SKM-1 treated with dmso at 0.1 percent for 144 hours (cell line): ENCODE results near the gene AXDND1.
A peak's percentile ranks its signal among the peaks of the same experiment; 100 is the strongest.
"Not testable (repeated sequence)": the region's sequence is repeated elsewhere in the genome, so short reads cannot be mapped to it uniquely, and the experiment has no call there.

Experiments used
- DNase-seq: peaks from one replicate; lab custom pipeline; 2025; ENCODE audit not compliant: unreplicated experiment; lab: John Stamatoyannopoulos, UW

The AXDND1 gene

DNA sequence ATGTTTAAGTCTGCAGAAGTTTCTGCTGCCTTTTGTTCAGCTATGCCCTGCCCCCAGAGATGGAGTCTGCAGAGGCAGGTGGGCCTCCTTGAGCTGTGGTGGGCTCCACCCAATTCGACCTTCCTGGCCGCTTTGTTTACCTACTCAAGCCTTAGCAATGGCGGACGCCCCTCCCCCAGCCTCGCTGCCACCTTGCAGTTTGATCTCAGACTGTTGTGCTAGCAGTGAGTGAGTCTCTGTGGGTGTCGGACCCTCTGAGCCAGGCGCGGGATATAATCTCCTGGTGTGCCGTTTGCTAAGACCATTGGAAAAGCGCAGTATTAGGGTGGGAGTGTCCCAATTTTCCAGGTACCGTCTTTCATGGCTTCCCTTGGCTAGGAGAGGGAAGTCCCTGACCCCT lies 99.9 kb downstream of the AXDND1 start:
- DNase-seq: not testable (repeated sequence)

DNA sequence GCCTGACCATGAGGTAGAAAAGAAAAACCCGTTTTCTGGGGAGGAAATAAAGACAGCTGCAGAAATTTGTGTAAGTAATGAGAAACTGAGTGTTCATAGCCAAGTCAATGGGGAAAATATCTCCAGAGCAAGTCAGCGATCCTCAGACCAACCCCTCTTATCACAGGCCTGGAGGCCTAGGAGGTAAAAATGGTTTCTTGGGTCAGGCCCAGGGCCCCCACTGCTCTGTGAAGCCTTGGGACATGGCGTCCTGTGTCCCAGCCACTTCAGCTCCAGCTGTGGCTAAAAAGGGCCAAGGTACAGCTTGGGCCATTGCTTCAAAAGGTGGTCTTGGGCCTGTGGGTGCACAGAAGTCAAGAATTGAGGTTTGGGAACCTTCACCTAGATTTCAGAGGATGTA lies 108.9 kb downstream of the AXDND1 start:
- no peak for DNase-seq

DNA sequence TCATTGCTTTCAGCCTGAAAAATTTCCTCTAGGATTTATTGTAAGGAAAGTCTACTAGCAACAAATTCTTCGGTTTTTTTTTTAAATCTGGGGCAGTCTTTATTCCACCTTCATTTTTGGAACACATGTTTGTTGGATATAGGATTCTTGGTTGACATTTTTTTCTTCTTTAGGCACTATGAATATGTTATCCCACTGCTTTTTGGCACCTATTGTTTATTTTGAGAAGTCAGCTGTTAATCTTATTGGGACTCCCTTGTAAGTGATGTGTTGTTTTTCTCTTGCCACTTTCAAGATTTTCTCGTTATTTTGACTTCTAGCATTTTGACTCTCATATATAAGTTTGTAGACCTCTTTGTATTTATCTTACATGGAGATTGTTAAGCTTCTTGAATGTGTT lies 110.7 kb downstream of the AXDND1 start:
- no peak for DNase-seq

DNA sequence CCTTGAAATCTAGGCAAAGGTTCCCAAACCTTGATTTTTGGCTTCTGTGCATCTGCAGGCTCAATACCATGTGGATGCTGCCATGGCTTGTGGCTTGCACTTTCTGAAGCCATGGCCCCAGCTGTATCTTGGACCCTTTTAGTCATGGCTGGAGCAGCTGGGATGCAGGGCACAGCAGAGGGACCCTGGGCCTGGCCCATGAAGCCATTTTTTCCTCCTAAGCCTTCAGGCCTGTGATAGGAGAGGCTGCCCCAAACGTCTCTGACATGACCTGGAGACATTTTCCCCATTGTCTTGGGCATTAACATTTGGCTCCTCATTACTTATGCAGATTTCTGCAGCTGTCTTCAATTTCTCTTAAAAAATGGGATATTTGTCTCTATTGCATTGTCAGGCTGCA lies 112.6 kb downstream of the AXDND1 start:
- DNase-seq: no peak

DNA sequence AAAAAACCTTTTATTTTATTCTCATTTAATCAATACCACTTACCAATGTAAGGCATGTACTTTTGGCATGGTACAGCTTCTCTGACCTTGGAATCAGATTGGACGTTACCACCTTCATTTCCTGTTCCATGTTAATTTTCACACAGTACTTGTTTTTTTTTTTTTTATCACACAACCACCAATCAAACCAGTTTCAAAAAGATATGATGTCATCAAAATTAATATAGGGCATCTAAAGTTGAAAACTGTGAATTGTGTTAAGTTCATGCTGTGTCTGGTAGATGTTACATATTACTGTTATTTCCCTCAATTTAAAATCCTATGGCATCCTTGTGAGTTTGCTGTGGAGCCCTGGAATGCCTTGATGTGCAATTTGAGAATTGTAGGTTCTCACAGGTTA lies 124.8 kb downstream of the AXDND1 start:
- DNase-seq: no peak

DNA sequence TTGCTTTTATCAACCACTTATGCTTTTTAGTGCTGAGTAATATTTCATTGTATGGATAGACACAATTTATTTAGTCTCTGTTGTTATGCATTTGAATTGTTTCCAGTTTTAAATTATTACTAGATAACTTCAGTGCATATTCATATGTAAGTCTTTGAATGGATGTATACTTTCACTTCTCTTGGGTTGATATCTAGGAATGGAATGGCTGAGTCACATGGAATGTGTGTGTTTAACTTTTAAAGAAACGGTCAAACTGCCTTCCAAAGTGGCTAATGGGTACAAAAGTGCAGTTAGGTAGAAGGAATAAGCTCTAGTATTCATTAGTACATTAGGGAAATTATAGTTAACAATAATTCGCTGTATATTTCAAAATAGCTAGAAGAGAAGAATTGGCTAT lies 127.6 kb downstream of the AXDND1 start:
- DNase-seq: no peak

DNA sequence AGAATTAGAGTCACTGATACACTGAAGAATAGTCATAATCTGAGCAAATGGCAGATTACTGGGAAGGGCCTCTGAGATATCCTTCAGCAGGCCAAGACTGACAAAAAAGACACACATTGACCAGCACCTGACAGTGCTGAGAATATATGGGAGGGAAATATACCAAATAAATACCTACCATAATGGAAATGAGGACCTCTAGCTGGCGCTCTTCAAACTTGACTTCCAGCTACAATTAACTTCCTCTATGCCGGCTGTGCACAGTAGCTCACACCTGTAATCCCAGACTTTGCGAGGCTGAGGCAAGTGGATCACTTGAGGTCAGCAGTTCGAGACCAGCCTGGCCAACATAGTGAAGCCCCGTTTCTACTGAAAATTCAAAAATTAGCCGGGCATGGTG lies 140.4 kb downstream of the AXDND1 start:
- no peak for DNase-seq

DNA sequence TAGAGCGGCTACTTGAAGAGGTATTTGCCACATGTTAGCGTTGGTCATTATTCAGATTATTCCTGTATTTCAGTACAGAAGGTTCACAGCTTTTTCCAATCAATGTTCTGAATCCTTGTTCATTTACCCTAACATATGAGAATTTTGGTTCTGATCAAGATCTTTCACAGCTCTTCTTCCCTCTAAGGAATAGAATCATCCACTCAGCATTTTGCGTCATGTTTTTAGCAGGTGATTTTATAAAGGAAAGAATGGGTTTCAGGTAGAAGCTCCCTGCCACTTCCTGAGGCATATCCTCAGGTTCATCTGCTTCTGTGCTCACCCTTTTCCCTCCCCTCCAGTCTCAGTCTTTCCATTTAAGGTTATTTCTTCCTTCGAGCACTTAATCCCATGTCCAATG lies 143.6 kb downstream of the AXDND1 start:
- DNase-seq: no peak

DNA sequence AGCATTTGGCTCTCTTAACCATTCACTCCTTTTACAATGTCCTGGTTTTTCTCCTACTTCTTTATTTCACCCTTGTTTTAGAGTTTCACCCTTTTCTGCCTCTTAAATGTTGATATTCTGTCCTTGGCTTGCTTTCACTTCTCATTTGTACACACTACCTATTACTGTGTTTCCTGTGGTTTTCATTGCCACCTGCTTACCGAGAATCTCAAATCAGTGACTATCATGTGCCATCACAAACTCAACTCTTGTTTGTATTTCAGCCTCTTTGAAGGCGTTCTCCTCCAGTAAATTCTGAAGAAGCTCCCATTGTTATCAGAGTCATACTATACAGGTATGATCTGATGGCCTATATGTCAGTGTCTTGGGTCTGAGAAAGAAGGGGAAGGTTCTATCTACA lies 144.3 kb downstream of the AXDND1 start:
- no peak for DNase-seq

DNA sequence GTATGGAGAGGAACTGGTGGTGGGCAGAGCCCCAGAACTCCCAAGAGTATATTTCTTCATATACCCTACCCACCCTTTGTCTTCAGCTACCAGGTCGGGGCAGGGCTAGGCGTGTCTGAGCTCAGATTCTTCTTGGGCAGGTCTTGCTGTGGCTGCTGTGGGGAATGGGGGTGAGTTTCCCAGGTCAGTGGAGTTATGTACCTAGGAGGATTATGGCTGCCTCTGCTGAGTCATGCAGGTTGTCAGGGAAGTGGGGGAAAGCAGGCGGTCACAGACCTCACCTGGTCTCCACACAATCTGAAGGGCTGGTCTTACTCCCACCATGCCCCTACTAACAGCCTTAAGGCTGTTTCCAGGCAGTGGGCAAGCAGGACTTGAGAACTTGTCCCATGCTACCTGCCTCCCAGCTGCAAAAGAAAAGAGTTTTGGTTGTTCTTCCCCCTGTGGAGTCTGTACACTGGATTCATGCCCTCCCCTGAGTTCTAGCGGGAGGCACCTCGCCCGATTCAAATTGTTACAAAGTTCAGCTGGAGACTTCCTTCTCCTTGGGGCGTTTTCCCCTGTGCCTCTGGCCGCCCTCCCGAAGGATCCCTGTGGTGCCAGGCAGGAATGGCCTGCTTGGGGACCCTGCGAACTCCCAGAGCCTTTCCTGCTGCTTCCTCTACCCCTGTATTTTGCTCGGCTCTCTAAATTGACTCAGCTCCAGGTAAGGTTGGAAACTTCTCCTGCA lies 151.4 kb downstream of the AXDND1 start:
- DNase-seq: no peak

DNA sequence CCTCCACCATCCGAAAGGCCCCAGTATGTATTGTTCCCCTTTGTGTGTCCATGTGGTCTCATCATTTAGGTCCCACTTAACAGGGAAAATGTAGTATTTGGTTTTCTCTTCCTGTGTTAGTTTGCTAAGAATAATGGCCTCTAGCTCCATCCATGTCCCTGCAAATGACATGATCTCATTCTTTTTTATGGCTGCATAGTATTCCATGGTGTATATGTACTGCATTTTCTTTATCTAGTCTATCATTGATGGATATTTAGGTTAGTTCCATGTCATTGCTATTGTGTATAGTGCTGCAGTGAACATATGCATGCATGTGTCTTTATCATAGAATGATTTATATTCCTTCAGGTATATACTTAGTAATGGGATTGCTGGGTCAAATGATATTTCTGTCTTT lies 152.8 kb downstream of the AXDND1 start:
- DNase-seq: not testable (repeated sequence)

DNA sequence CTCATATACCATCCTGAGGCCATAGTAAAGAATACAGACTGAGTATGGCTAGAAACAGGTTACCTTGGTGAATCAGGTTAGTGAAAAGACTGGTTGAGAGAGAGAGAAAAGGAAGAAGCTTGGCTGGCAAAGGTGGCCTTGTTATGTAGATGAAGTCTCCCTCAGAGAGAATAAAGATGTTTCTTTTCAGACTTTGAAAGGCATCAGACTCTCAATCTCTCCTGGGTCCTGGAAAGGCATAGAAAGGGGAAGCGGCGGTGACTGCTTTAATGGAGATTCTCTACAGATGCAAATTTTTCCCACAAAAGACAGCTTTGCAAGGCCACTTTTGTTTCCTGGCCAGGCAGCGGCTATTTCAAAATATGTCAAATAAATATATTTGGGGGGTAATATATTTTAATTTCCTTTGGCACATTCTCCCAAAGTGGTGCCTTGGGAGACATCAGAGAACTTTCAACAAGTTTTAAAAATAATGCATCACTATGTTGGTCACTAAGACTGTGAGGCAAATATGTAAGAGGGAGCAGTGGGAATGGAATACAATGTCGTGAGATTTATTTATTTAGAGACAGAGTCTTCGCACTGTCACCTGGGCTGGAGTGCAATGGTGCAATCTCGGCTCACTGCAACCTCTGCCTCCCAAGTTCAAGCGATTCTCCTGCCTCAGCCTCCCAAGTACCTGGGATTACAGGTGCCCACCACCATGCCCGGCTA lies 163.9 kb downstream of the AXDND1 start:
- no peak for DNase-seq

DNA sequence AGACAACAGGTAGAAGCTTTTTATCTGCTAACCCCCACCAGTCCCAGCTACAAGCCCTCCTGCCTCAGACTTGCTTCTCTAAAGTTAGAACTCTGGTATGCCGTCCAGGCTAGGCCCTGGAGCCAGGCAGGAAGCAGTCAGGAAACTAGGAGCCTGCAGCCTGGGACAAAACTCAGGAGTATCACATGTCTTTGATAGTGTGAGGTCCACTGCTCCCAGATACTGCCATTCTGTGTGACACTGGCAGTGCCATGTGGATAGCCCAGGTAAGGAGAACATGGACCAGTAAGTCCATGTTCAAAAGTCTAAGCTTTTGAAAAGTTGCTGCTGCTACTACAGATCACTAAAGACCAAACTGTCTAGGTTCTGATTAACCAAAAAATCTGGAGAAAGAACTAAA lies 164.6 kb downstream of the AXDND1 start:
- no peak for DNase-seq

DNA sequence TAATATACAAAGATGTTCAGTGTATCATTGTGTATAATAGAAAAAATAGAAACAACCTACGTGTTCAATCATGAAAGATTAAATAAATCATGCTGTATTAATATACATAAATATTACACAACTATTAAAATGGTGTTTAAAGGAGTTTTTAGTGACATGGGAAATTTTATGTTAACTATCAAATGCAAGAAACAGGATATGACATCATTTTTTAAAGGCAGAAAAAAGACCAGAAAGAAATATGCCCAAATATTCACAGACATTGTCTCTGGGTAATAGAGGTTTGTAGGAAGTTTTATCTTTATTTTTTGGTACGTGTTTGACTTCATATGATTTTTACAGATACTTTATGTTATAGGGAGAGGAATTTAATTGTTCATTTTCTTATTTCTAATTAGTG lies 176.0 kb downstream of the AXDND1 start:
- no peak for DNase-seq

DNA sequence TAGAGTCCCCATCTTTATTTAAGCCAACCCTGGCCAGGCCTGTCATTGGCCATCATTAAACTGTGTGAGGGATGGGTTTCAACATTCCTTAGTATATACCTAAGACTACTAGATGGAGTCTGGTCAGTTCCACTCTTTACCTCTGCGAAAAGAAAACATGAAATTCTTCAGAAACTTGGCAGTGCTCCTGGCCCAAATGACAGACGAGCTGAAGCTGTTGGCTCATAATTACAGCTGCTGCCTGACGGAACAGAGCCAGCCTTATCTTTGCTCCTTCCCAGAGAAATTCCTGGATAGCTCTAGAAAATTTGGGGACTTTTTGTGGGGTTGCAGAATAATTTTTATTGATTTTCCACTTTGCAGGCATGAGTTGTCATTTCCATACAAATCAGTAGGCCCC lies 179.6 kb downstream of the AXDND1 start:
- no peak for DNase-seq

DNA sequence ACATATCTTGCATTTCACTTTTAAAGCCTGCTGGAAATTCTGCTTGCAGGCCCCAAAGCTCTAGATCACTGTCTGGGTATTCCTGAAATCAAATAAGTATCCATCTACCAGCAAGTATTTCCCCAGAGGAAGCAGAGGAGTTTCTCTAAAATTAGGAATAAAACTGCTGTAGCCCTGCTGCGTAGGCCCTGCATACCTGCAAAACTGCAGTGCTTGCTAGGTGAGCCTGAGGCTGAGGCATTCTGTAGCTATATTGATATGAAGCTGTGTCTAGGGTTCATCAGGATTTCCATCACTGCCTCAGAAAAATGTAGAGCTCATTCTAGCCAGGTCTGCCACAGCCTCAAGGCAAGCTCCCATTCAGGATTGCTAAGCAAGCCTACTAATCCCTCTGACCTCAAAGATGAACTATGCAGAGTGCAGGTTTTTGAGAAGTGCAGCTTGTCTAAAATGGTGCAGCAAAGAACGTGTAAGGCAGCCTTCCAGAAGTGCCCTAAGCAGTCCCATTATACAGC lies 181.3 kb downstream of the AXDND1 start:
- DNase-seq: no peak

DNA sequence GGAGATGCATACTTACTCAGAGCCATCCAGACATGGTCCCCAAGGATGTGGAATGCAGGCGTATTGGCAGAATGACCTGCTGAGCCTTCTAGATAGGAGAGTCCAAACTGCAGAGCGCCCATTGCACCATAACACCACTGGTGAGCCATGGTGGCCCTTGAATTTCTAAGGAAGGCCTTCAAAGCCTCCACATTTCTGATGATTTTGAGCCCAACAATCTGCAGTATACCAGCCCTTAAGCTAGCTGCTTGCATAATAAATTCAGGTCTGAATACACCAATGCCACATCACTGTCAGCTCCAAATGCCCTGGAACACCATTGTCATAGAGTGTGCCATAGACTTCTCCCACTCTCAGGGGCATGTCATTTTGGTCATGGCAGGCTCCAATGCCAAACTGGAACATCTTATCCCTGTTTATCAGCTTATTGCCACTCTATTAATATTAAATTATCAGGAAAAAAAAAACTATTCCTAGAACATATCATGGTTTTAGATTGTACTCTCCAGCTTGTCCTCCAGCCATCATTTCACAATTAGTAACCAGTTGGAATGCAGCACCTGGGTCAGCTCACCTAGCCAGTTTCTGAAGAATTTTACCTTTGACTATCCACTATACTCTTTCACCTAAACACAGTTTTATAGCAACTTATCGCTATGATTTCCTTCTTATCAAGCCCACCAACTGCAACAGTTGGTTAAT lies 183.0 kb downstream of the AXDND1 start:
- no peak for DNase-seq

DNA sequence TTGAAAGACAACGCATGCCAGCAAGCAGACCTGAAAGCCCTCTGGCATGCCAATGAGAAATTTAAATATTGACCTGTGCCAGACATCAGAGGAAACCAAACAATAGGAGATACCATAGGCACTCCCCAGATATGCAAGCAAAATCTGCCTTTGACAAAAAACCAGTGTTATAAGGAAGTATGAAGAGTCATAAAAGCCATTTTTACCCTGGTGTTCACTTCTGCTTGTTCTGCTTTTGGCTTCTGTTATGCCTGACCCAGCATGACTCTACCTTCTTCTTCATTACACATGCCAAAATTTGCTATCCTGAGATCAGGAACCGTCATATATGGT lies 183.6 kb downstream of the AXDND1 start:
- DNase-seq: no peak

DNA sequence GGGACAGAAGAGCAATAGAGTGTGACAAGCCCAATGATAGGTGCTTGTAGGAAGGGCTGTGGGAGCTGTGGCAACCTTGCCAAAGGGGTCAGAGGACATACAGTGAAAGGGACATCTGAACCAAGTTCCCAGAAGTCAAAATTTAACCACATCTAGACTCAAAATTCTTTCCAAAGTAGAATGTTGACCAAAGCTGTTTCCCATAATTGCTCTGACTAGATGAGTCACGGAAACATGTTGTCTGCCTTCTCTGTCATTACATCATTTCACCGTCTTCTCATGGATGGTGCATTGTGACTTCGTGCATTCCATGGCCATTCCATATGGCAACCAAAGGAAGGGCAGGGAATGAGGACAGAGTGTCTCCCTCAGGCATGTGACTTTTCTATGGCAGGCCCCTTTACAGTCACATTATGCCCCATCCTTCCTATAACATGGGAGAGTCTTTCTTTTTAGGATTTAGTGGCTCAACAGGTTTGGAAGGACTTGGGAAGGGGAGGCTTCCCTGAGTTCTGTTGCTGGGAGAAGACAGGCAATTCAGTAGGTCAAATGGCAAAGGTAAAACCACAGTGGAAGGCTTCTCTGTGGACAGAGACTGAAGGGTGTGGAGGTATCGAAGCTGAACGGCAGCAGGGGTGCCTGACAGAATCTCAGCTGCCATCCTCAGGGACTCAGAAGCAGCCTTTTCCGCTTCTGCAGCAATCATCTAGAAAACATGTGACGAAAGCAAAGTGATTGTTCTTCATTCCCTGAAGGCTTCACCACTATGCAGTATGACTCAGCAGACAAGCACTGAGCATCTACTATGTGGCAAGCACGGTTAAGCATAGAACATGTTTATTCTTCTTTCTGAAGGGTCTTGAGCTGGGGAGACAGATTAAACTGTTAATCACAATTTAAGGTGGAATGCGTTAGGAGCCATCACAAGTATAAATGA lies 185.2 kb downstream of the AXDND1 start:
- peak; percentile 10 for DNase-seq

DNA sequence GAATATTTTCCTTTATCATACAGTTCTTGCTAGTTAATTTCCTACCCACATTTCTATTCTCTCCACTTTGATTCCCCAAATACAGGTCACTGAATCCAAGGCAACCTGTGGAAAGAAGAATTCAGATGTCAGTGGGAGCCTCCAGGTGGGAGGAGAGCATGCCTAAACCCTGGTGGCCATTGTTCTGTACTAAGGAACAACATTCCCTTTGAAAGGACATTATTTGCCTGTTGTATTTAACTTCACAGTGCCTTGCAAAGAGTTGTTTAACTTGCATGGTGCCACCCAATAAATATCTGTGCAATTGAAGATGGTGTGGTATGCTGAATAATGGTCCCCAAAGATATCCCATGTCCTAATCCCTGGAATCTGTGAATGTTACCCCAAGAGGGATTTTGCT lies 188.7 kb downstream of the AXDND1 start:
- DNase-seq: no peak

DNA sequence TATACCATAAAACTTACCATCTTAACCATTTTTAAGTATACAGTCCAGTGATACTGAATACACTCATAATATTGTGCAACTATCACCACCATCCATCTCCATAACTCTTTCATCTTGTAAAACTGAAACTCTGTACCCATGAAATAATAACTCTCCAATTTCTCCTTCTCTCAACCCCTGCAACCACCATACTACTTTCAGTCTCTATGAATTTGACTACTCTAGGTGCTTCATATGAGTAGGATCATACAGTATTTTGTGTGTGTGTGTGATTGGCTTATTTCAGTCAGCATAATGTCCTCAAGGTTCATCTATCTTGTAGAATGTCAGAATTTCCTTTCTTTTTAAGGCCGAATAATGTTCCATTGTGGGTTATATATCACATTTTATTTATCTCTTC lies 192.3 kb downstream of the AXDND1 start:
- no peak for DNase-seq
